GM23338 (cell line): Measurements from ENCODE around the gene AKR1E2.

Experiments
- CREB1 ChIP-seq: fragments of 250-450 bp; sonication (Bioruptor Pico); IDR thresholded peaks from 2 replicates; pipeline ENCODE4 v1.5.0; 2020; ENCODE audit warnings: low read depth, mild to moderate bottlenecking, moderate library complexity
- CTCF ChIP-seq, 2 experiments: fragments of 200-600 bp in 1 of 2; sonication (generic) in 1 of 2; conservative IDR thresholded peaks; 2 replicates each; pipeline versions ENCODE4 v1.5.1 to v1.6.1; 2016 to 2017; ENCODE audit warnings: antibody characterized with exemption in 2 of 2, low read depth in 2 of 2, mild to moderate bottlenecking in 2 of 2, moderate library complexity in 1 of 2
- ETS1 ChIP-seq: IDR thresholded peaks from 2 replicates; pipeline ENCODE4 v1.6.1; 2016; ENCODE audit warnings: antibody characterized with exemption
- EZH2 ChIP-seq: fragments of 200-600 bp; sonication (generic); IDR thresholded peaks from one replicate; pipeline ENCODE4 v1.8.0; 2017; ENCODE audit warnings: antibody characterized with exemption, mild to moderate bottlenecking, low read depth; ENCODE audit not compliant: unreplicated experiment
- EZH2phosphoT487 ChIP-seq: fragments of 200-600 bp; sonication (generic); IDR thresholded peaks from one replicate; pipeline ENCODE4 v1.8.1; 2018; ENCODE audit warnings: antibody characterized with exemption; ENCODE audit not compliant: unreplicated experiment
- JUNB ChIP-seq: IDR thresholded peaks from one replicate; pipeline ENCODE4 v1.6.1; 2016; ENCODE audit warnings: antibody characterized with exemption; ENCODE audit not compliant: unreplicated experiment
- POLR2AphosphoS5 ChIP-seq: IDR thresholded peaks from 2 replicates; pipeline ENCODE4 v1.6.1; 2016; ENCODE audit warnings: antibody characterized with exemption, low read depth
- REST ChIP-seq: IDR thresholded peaks from one replicate; pipeline ENCODE4 v1.6.1; 2018; ENCODE audit warnings: antibody characterized with exemption; ENCODE audit not compliant: unreplicated experiment
- ZNF331 ChIP-seq: fragments of 250-450 bp; sonication (Bioruptor Pico); IDR thresholded peaks from 2 replicates; pipeline ENCODE4 v1.5.0; 2020; ENCODE audit warnings: low read depth, mild to moderate bottlenecking, moderate library complexity

- TF ChIP-seq CTCF (conservative IDR thresholded peaks at IDR 0.05; ENCODE audit: low read depth in 2 of 2) (no peak), REST (no peak), JUNB (no peak), ZNF331 (CRISPR knock-in tag) (no peak), EZH2phosphoT487 (no peak), POLR2AphosphoS5 (no peak), CREB1 (CRISPR knock-in tag) (no peak), EZH2 (no peak), ETS1 (no peak)
Observed at GRCh38 chr10:4867109-4867519, 41.1 kb downstream of the AKR1E2 start.
